Germinal center (tissue), 1 donor: ENCODE data around the gene TMCO5A.
"Not testable (repeated sequence)": the region's sequence is repeated elsewhere in the genome, so short reads cannot be mapped to it uniquely, and the experiment has no call there.

Source experiments
- DNase-seq: peaks from one replicate; pipeline ENCODE4 v3.0.0; 2012; ENCODE audit warnings: mixed read lengths, low spot score

TMCO5A gene

GRCh38 chr15:37934340-37934739, at the start of gene TMCO5A:
TSS of gene TMCO5A (plus strand) at chr15:37934640. CDS start at chr15:37936324, 1,684 bp downstream.
- no peak for DNase-seq

GRCh38 chr15:37885651-37886050, 48.8 kb upstream of the TMCO5A start:
- DNase-seq, result no peak

- DNase-seq, result no peak
These were observed 46.1 kb upstream of the TMCO5A start for GRCh38 chr15:37888356-37888755.

GRCh38 chr15:37891766-37892368, 42.6 kb upstream of the TMCO5A start:
- DNase-seq, result peak; percentile 14

- no peak for DNase-seq
These were observed 41.1 kb upstream of the TMCO5A start for GRCh38 chr15:37893309-37893708.

GRCh38 chr15:37898362-37898761, 36.1 kb upstream of the TMCO5A start:
- no peak for DNase-seq

- no peak for DNase-seq
These were observed 33.9 kb upstream of the TMCO5A start for GRCh38 chr15:37900326-37901221.

- DNase-seq, result no peak
These were observed 32.3 kb upstream of the TMCO5A start for GRCh38 chr15:37902126-37902525.

GRCh38 chr15:37903919-37904625, 30.4 kb upstream of the TMCO5A start:
- DNase-seq, result no peak

GRCh38 chr15:37907136-37907535, 27.3 kb upstream of the TMCO5A start:
- DNase-seq, result no peak

GRCh38 chr15:37921527-37922385, 12.7 kb upstream of the TMCO5A start:
- no peak for DNase-seq

- no peak for DNase-seq
These were observed 8.3 kb upstream of the TMCO5A start for GRCh38 chr15:37926136-37926535.

GRCh38 chr15:37929238-37929637, 5.2 kb upstream of the TMCO5A start:
- DNase-seq, result no peak

GRCh38 chr15:37931321-37931720, 3.1 kb upstream of the TMCO5A start:
- DNase-seq, result no peak

GRCh38 chr15:37931868-37932267, 2.6 kb upstream of the TMCO5A start:
- DNase-seq, result no peak

- DNase-seq, result no peak
These were observed 1.9 kb upstream of the TMCO5A start for GRCh38 chr15:37932549-37932948.

- DNase-seq, result no peak
These were observed 774 bp upstream of the TMCO5A start for GRCh38 chr15:37933666-37934065.

- no peak for DNase-seq
These were observed 6.4 kb downstream of the TMCO5A start for GRCh38 chr15:37940876-37941275.

GRCh38 chr15:37941779-37942178, 7.3 kb downstream of the TMCO5A start:
- DNase-seq, result no peak

- no peak for DNase-seq
These were observed 17.6 kb downstream of the TMCO5A start for GRCh38 chr15:37951999-37952398.

- not testable (repeated sequence) for DNase-seq
These were observed 26.3 kb downstream of the TMCO5A start for GRCh38 chr15:37960742-37961141.

GRCh38 chr15:37967788-37968187, 33.3 kb downstream of the TMCO5A start:
- DNase-seq, result no peak
